CD14-positive monocyte (primary cell): ENCODE results near the gene TPCN1. TPM values are rescaled to one million over a fixed set of nuclear protein-coding genes. Genes with fewer than 3 reads are reported as not detected.

Source experiments
- DNase-seq, 3 donors: peaks; one replicate each; pipeline ENCODE4 v3.0.0-alpha.2; 2011 to 2022
- H2AFZ ChIP-seq: 2 replicates; pipeline ENCODE4 v1.6.0; 2012; ENCODE audit warnings: mild to moderate bottlenecking, low read depth, low read length, inconsistent platforms; ENCODE audit not compliant: insufficient read depth, poor library complexity, severe bottlenecking
- H3K27ac ChIP-seq, 2 donors: 1 replicate in 1 of 2; 2 replicates in 1 of 2; pipeline ENCODE4 v1.5.1; 2012 to 2013; ENCODE audit warnings: low read length in 2 of 2, control low read depth in 1 of 2, inconsistent platforms in 1 of 2, low read depth in 1 of 2, mild to moderate bottlenecking in 1 of 2
- H3K27me3 ChIP-seq, 2 donors: one replicate each; pipeline versions ENCODE4 v1.6.0 to v1.6.1; 2011 to 2013; ENCODE audit warnings: low read length in 2 of 2; ENCODE audit not compliant: control insufficient read depth in 2 of 2, insufficient read depth in 2 of 2
- H3K36me3 ChIP-seq, 2 donors: replicated peaks in 1 of 2; 1 replicate in 1 of 2; 2 replicates in 1 of 2; pipeline versions ENCODE4 v1.5.1 to v1.6.1; 2012 to 2013; ENCODE audit warnings: low read length in 2 of 2, control low read depth in 1 of 2, inconsistent platforms in 1 of 2, mild to moderate bottlenecking in 1 of 2; ENCODE audit not compliant: insufficient read depth in 2 of 2, control insufficient read depth in 1 of 2
- H3K4me1 ChIP-seq, 2 donors: 1 replicate in 1 of 2; 2 replicates in 1 of 2; pipeline versions ENCODE4 v1.5.1 to v1.6.1; 2012 to 2013; ENCODE audit warnings: low read length in 2 of 2, control low read depth in 1 of 2, inconsistent platforms in 1 of 2, mild to moderate bottlenecking in 1 of 2, moderate library complexity in 1 of 2; ENCODE audit not compliant: insufficient read depth in 2 of 2, control insufficient read depth in 1 of 2
- H3K4me2 ChIP-seq: replicated peaks from 2 replicates; pipeline ENCODE3; 2012; ENCODE audit warnings: low read length, moderate library complexity, mild to moderate bottlenecking; ENCODE audit not compliant: poor library complexity, severe bottlenecking; ENCODE audit errors: extremely low read depth
- H3K4me3 ChIP-seq, 3 experiments: fragments of 200-600 bp in 1 of 3; sonication (generic) in 1 of 3; replicated peaks in 1 of 3; 1 replicate in 2 of 3; 2 replicates in 1 of 3; pipeline ENCODE4 v1.5.1; 2011 to 2013; ENCODE audit warnings: low read length in 3 of 3, mild to moderate bottlenecking in 3 of 3, control low read depth in 2 of 3, low read depth in 2 of 3, inconsistent platforms in 1 of 3, moderate library complexity in 1 of 3
- H3K79me2 ChIP-seq: 2 replicates; pipeline ENCODE4 v1.6.0; 2012; ENCODE audit warnings: mild to moderate bottlenecking, control low read depth, inconsistent platforms, low read length, moderate library complexity; ENCODE audit not compliant: insufficient read depth
- H3K9ac ChIP-seq: 2 replicates; pipeline ENCODE4 v1.6.0; 2017; ENCODE audit warnings: low read length, mild to moderate bottlenecking; ENCODE audit not compliant: insufficient read depth, poor library complexity, severe bottlenecking
- H3K9me3 ChIP-seq, 2 donors: replicated peaks in 1 of 2; 1 replicate in 1 of 2; 2 replicates in 1 of 2; pipeline versions ENCODE4 v1.5.1 to v1.6.1; 2012 to 2013; ENCODE audit warnings: low read length in 2 of 2, control low read depth in 1 of 2; ENCODE audit not compliant: control insufficient read depth in 1 of 2, insufficient read depth in 1 of 2
- H4K20me1 ChIP-seq: 2 replicates; pipeline ENCODE4 v1.6.0; 2012; ENCODE audit warnings: mild to moderate bottlenecking, low read length, control low read depth, moderate library complexity; ENCODE audit not compliant: insufficient read depth
- H3K27ac Mint-ChIP-seq, 7 donors: one replicate each; pipeline ENCODE4 v1.8.0; 2020; ENCODE audit warnings: mild to moderate bottlenecking in 7 of 7, mixed read lengths in 7 of 7, moderate library complexity in 6 of 7, inconsistent platforms in 2 of 7
- H3K27me3 Mint-ChIP-seq, 3 donors: one replicate each; pipeline ENCODE4 v1.8.0; 2021 to 2022; ENCODE audit warnings: low read depth in 3 of 3, mild to moderate bottlenecking in 3 of 3, mixed read lengths in 3 of 3, moderate library complexity in 3 of 3, inconsistent platforms in 1 of 3
- H3K36me3 Mint-ChIP-seq, 2 donors: one replicate each; pipeline ENCODE4 v1.8.0; 2020; ENCODE audit warnings: mixed read lengths in 2 of 2, inconsistent platforms in 1 of 2, mild to moderate bottlenecking in 1 of 2
- H3K4me1 Mint-ChIP-seq: one replicate; pipeline ENCODE4 v1.8.0; 2020; ENCODE audit warnings: mild to moderate bottlenecking, mixed read lengths
- H3K4me3 Mint-ChIP-seq, 2 donors: one replicate each; pipeline ENCODE4 v1.8.0; 2020; ENCODE audit warnings: mild to moderate bottlenecking in 2 of 2, mixed read lengths in 2 of 2, moderate library complexity in 1 of 2
- H3K9me3 Mint-ChIP-seq, 7 donors: one replicate each; pipeline ENCODE4 v1.8.0; 2020 to 2022; ENCODE audit warnings: mixed read lengths in 7 of 7, mild to moderate bottlenecking in 6 of 7, moderate library complexity in 6 of 7, inconsistent platforms in 2 of 7
- CTCF ChIP-seq: fragments of 200-600 bp; IDR thresholded peaks from one replicate; pipeline ENCODE4 v1.8.0; 2022; ENCODE audit warnings: antibody characterized with exemption, mild to moderate bottlenecking
- WGBS: methylation state at CpG from one replicate; pipeline ENCODE4 v1.1.5; 2013; ENCODE audit warnings: missing lambda C conversion rate; ENCODE audit not compliant: insufficient coverage; 5-methylcytosine and 5-hydroxymethylcytosine counted together
- intact Hi-C, 2 donors: fragments of 100-400 bp; cut with micrococcal nuclease; formaldehyde crosslinking; loops; one replicate each; pipeline versions ENCODE4 v1.15.0 to v1.15.1; 2023
- polyA minus RNA-seq: library from RNA; depleted of rRNA, polyadenylated mRNA; stranded (reverse); fragments of >200 nt; gene quantifications from 2 replicates; pipeline ENCODE4 v1.2.3, GENCODE V29; 2012
- polyA plus RNA-seq, 3 donors: library from polyadenylated mRNA; depleted of rRNA in 1 of 3; unstranded in 2 of 3; stranded (reverse) in 1 of 3; fragments of 300-500 nt in 2 of 3; fragments of >200 nt in 1 of 3; fragmentation: Illumina TruSeq in 2 of 3; gene quantifications; 1 replicate in 2 of 3; 2 replicates in 1 of 3; pipeline ENCODE4 v1.2.3, GENCODE V29; 2012 to 2021
- total RNA-seq, 12 experiments: library from RNA in 1 of 12; stranded (reverse) in 1 of 12; fragments of 120-200 nt in 1 of 12; gene quantifications; one replicate each; pipeline ENCODE4 v1.2.4 and lab custom pipeline; 2013 to 2026; ENCODE audit warnings: mixed read lengths in 6 of 12, inconsistent platforms in 1 of 12

The TPCN1 gene
- total RNA-seq (2013) = 26.4 TPM
- polyA plus RNA-seq (100 to 1,000 TPM in 1 of 3 donors, 10 to 100 TPM in 2; 20.4 to 110 (median 34.9) TPM), polyA minus RNA-seq (32.9 and 36.7 TPM in 2 replicates), total RNA-seq (lab: John Stamatoyannopoulos, UW) (8.5 to 105 (median 68.5) reads per million in 11 experiments)

GRCh38 chr12:113221181-113221996, at the start of gene TPCN1:
Gene TPCN1, plus strand, starts transcription at chr12:113221464. Its CDS starts 5,389 bp downstream, at chr12:113226853.
- H3K27me3 ChIP-seq = no peaks in the 10 kb centered on the region
- DNase-seq = peak; percentile 100
- H3K36me3 ChIP-seq = no peaks in the 10 kb centered on the region
- Mint-ChIP-seq H3K36me3 (peaks cover 0 to 5% of the 10 kb centered on the region in 2 donors), H3K4me1 (peaks cover 50% of the 10 kb centered on the region), H3K27me3 (no peaks in the 10 kb centered on the region), H3K9me3 (no peaks in the 10 kb centered on the region), H3K4me3 (peak within 1 kb of the TSS; percentile 89 to 96), H3K27ac (peak within 1 kb of the TSS; percentile 88 to 98 (median 92))
- peak within 1 kb of the TSS; percentile 77 for H3K9ac ChIP-seq
- no peaks in the 10 kb centered on the region for H3K9me3 ChIP-seq
- peak within 1 kb of the TSS; percentile 91 for H3K4me2 ChIP-seq
- peaks cover 57% of the 10 kb centered on the region for H3K79me2 ChIP-seq
- H2AFZ ChIP-seq = peak within 1 kb of the TSS; percentile 58
- H4K20me1 ChIP-seq = no peaks in the 10 kb centered on the region
- intact Hi-C loops = no loop called here
- H3K4me1 ChIP-seq = peaks cover 60 to 68% of the 10 kb centered on the region in 2 donors
- under 1% methylated on average over 63 of the region's 68 CpGs for WGBS
- peak within 1 kb of the TSS; percentile 92 to 98 (median 93) for H3K4me3 ChIP-seq
- TF ChIP-seq CTCF = peak; percentile 20
- peak within 1 kb of the TSS; percentile 73 to 83 for H3K27ac ChIP-seq

- peaks cover 80 to 96% of the 10 kb centered on the region in 2 donors for H3K36me3 Mint-ChIP-seq
- Histone ChIP-seq H3K4me2 (no peak overlapping the region), H3K9me3 (no peaks in the 10 kb centered on the region), H2AFZ (no peak overlapping the region), H3K36me3 (peaks cover 87 to 95% of the 10 kb centered on the region in 2 donors), H3K4me3 (no peak overlapping the region), H3K9ac (no peak overlapping the region), H3K4me1 (no peaks in the 10 kb centered on the region), H3K79me2 (no peaks in the 10 kb centered on the region), H3K27ac (no peak overlapping the region), H3K27me3 (no peaks in the 10 kb centered on the region), H4K20me1 (no peaks in the 10 kb centered on the region)
- DNase-seq = no peak
- H3K4me1 Mint-ChIP-seq = no peaks in the 10 kb centered on the region
- no peaks in the 10 kb centered on the region for H3K9me3 Mint-ChIP-seq
- no peak overlapping the region for H3K27ac Mint-ChIP-seq
- H3K4me3 Mint-ChIP-seq = no peak overlapping the region
- H3K27me3 Mint-ChIP-seq = peaks cover 0 to 4% (median 0%) of the 10 kb centered on the region in 3 donors
- 85% methylated on average over 7 of the region's 9 CpGs for WGBS
- no peak for TF ChIP-seq CTCF
- intact Hi-C loops = loop anchor here in 1 of 2 donors (5.0 kb wide), 1 partner anchor 179 kb away; no protein-coding TSS in a partner anchor
Measured at GRCh38 chr12:113171543-113171942, 49.7 kb upstream of the TPCN1 start.
